Measurements from ENCODE around the gene DOK7. TPM values are rescaled to one million over a fixed set of nuclear protein-coding genes. Genes with fewer than 3 reads are reported as not detected.

The DOK7 gene
- total RNA-seq, 1 experiment from 2014 or later, result not detected

DNA sequence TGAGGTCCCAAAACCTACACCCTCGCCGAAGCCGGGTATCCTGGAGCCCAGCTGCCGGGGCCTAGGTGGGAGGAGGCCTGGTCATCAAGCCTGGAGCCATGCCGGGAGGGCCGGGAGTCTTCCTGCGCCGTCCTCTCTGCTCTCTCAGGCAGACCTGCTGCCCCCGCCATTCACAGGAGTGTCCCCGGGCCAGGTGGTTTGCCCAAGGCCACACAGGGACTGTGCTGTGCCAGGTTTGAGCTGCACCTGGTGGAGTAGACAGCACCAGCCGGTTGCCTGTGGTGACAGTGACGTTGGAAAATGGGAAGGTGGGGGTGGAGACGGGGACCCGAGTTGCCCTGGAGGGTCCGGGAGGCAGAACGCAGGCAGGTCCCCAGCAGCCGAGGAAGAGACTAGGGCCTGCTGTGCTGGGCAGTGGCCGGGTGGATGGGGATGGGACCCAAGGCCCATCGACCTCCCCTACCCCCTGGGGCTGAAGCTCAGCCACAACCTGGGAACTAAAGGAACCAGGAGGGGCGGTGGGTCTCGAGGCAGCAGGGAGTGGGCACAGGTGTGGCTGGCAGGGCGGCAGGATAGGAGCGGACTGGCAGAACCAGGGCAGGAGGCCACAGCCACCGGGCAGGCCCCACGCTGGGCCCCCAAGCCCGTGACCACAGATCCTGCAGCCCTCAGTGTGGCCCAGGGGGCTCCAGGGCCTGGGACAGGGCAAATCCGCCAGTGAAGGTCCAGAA lies 9.5 kb downstream of the DOK7 start:
- BruUV-seq (replicated peaks), result no TSS peak

DNA sequence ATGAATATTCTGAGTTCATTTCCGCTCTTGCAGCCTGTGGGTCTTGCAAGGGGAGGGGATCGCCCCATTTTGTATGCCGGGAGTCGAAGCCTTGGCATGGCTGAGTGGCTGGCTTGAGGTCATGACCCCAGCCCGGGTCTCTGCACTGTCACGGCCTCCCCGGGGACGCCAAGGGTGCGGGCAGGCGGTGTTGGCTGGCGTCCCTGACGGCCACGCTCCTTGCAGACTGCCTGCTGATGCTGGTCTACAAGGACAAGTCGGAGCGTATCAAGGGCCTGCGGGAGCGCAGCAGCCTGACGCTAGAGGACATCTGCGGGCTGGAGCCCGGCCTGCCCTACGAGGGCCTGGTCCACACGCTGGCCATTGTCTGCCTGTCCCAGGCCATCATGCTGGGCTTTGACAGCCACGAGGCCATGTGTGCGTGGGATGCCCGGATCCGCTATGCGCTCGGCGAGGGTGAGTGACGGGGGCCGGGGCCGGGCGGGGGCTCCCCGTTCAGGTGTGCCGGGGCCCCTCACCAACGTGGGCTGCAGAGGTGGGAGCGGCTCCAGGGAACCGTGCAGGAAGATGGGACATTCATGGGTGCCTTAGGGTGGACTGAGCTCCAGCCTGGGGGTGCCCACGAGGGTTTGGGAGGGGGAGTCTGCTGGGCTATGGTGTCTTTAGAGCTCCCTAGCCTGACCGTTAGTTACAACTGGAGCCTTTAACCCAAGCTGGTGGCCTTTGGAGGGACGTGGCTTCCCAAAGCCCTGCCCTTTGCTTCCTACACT lies 10.3 kb downstream of the DOK7 start:
- intact Hi-C loops (cut with micrococcal nuclease; ENCODE audit: unreplicated experiment), result no loop called here
- no peaks in the 10 kb centered on the region for H3K4me1 ChIP-seq (ENCODE audit: insufficient read depth, low read length, poor library complexity, severe bottlenecking)
- ChIA-PET CTCF (no interaction called here), POLR2A (ENCODE audit: low non-redundant PET) (no interaction called here)
- H3K36me3 ChIP-seq (ENCODE audit: insufficient read depth, low read length, poor library complexity, severe bottlenecking), result no peaks in the 10 kb centered on the region
- TF ChIP-seq EZH2 (IDR thresholded peaks at IDR 0.05; ENCODE audit: borderline replicate concordance, low read depth, low read length, poor library complexity, severe bottlenecking), result no peak
- TF ChIP-seq, protein P1, sequence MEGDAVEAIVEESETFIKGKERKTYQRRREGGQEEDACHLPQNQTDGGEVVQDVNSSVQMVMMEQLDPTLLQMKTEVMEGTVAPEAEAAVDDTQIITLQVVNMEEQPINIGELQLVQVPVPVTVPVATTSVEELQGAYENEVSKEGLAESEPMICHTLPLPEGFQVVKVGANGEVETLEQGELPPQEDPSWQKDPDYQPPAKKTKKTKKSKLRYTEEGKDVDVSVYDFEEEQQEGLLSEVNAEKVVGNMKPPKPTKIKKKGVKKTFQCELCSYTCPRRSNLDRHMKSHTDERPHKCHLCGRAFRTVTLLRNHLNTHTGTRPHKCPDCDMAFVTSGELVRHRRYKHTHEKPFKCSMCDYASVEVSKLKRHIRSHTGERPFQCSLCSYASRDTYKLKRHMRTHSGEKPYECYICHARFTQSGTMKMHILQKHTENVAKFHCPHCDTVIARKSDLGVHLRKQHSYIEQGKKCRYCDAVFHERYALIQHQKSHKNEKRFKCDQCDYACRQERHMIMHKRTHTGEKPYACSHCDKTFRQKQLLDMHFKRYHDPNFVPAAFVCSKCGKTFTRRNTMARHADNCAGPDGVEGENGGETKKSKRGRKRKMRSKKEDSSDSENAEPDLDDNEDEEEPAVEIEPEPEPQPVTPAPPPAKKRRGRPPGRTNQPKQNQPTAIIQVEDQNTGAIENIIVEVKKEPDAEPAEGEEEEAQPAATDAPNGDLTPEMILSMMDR (conservative IDR thresholded peaks at IDR 0.05; ENCODE audit: low read depth, low read length), result no peak
- no peaks in the 10 kb centered on the region for H3K9me3 ChIP-seq (ENCODE audit: low read depth, low read length, poor library complexity, severe bottlenecking)
- no TSS peak for BruUV-seq (replicated peaks)
- no peak for DNase-seq (ENCODE audit: low spot score)
- no peaks in the 10 kb centered on the region for H3K27me3 ChIP-seq (replicated peaks; ENCODE audit: insufficient read depth, low read depth, low read length, poor library complexity)
- no peak overlapping the region for H3K27ac ChIP-seq (ENCODE audit: low read depth, low read length, poor library complexity, severe bottlenecking)
- no peak overlapping the region for H3K4me3 ChIP-seq (ENCODE audit: low read depth, low read length, poor library complexity, severe bottlenecking)

More for the DNA sequence above, 9.5 kb downstream of the DOK7 start:
- CTCF ChIA-PET, result no interaction called here
- Histone ChIP-seq H3K4me1 (ENCODE audit: insufficient read depth, low read length, poor library complexity, severe bottlenecking) (no peaks in the 10 kb centered on the region), H3K9me3 (ENCODE audit: low read depth, low read length, poor library complexity, severe bottlenecking) (no peaks in the 10 kb centered on the region), H3K27ac (ENCODE audit: low read depth, low read length, poor library complexity, severe bottlenecking) (no peak overlapping the region), H3K4me3 (ENCODE audit: low read depth, low read length, poor library complexity, severe bottlenecking) (no peak overlapping the region), H3K36me3 (ENCODE audit: insufficient read depth, low read length, poor library complexity, severe bottlenecking) (no peaks in the 10 kb centered on the region), H3K27me3 (replicated peaks; ENCODE audit: insufficient read depth, low read depth, low read length, poor library complexity) (no peaks in the 10 kb centered on the region)
- TF ChIP-seq EZH2 (IDR thresholded peaks at IDR 0.05; ENCODE audit: borderline replicate concordance, low read depth, low read length, poor library complexity, severe bottlenecking), result no peak
- TF ChIP-seq, protein P1 (conservative IDR thresholded peaks at IDR 0.05; ENCODE audit: low read depth, low read length), result no peak
- POLR2A ChIA-PET (ENCODE audit: low non-redundant PET), result no interaction called here
- intact Hi-C loops (cut with micrococcal nuclease; ENCODE audit: unreplicated experiment), result no loop called here
- DNase-seq (ENCODE audit: low spot score), result no peak

DNA sequence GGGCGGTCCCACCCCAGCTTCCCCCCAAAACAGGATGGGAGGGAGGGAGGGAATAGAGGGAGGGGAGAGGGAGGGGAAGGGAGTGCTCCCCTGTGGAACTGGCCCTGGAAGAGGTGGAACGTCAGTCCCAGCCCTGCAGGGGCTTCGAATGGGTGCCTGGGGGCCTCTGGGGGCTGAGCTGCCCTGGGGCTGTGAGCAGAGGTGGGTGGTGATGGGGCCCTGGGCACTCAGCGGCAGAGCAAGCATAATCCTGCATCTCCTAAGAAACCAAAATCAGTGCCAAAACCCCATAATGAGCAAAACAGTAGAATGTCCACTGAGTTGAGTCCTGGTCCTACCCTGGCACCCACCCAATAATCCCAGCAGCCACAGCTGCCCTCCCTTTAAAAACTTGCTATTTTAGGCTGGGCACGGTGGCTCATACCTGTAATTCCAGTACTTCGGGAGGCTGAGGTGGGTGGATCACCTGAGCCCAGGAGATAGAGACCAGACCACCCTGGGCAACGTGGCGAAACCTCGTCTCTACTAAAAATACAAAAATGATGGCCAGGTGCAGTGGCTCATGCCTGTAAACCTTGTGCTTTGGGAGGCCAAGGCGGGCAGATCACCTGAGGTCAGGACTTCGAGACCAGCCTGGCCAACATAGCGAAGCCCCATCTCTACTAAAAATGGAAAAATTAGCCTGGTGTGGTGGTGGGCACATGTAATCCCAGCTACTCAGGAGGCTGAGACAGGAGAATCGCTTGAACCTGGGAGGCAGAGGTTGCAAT lies 11.1 kb downstream of the DOK7 start:
- Histone ChIP-seq H3K36me3 (ENCODE audit: insufficient read depth, low read length, poor library complexity, severe bottlenecking) (no peaks in the 10 kb centered on the region), H3K4me1 (ENCODE audit: insufficient read depth, low read length, poor library complexity, severe bottlenecking) (no peaks in the 10 kb centered on the region), H3K27me3 (replicated peaks; ENCODE audit: insufficient read depth, low read depth, low read length, poor library complexity) (no peaks in the 10 kb centered on the region), H3K9me3 (ENCODE audit: low read depth, low read length, poor library complexity, severe bottlenecking) (no peaks in the 10 kb centered on the region), H3K4me3 (ENCODE audit: low read depth, low read length, poor library complexity, severe bottlenecking) (no peak overlapping the region), H3K27ac (ENCODE audit: low read depth, low read length, poor library complexity, severe bottlenecking) (no peak overlapping the region)
- intact Hi-C loops (cut with micrococcal nuclease; ENCODE audit: unreplicated experiment), result no loop called here
- ChIA-PET CTCF (interaction anchor here (0.6 kb wide), 1 partner anchor 371 kb away, joined by 7 read pairs; no protein-coding TSS in a partner anchor), POLR2A (ENCODE audit: low non-redundant PET) (no interaction called here)
- no peak for DNase-seq (ENCODE audit: low spot score)
- BruUV-seq (replicated peaks), result no TSS peak
- TF ChIP-seq EZH2 (IDR thresholded peaks at IDR 0.05; ENCODE audit: borderline replicate concordance, low read depth, low read length, poor library complexity, severe bottlenecking), result no peak
- TF ChIP-seq, protein P1 (conservative IDR thresholded peaks at IDR 0.05; ENCODE audit: low read depth, low read length), result no peak

Data from A673 (cell line).